HG02610 (cell line): Measurements from ENCODE around the gene LAMTOR3.
A peak's percentile ranks its signal among the peaks of the same experiment; 100 is the strongest.

Source experiments
- ATAC-seq: cut with Tn5 transposase; IDR thresholded peaks from one replicate; pipeline ENCODE4 v1.9.1; 2021; ENCODE audit warnings: mild to moderate bottlenecking, moderate library complexity; ENCODE audit not compliant: unreplicated experiment

LAMTOR3 gene, protein sequence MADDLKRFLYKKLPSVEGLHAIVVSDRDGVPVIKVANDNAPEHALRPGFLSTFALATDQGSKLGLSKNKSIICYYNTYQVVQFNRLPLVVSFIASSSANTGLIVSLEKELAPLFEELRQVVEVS

GRCh38 chr4:99894161-99894997 is at the start of gene LAMTOR3:
TSS of gene LAMTOR3 (minus strand) at chr4:99894427. CDS start at chr4:99893963, 464 bp downstream.
- peak; percentile 100 for ATAC-seq

DNA sequence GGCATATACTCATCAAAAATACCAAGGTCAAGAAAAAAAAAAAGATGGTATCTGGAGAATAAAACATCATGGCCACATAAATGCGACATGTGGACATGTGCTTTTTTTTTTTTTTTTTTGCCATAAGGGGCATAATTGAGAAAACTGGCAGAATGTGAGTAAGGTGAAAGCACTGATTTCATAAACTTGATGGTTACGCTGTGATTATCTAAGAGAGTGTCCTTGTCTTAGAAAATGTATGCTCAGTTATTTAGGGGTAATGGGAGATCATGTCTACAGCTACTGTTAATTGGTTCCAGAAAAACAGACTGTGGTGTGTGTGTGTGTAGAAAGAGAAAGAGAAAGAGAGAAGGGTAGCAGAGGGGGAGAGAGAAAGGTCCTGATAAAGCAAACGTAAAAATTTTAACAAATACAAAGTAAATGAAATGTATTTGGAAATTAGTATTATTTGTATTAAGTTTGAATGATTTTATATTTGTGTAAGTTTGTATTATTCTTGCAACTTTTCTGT is 44.1 kb upstream of the LAMTOR3 start:
- ATAC-seq = no peak

DNA sequence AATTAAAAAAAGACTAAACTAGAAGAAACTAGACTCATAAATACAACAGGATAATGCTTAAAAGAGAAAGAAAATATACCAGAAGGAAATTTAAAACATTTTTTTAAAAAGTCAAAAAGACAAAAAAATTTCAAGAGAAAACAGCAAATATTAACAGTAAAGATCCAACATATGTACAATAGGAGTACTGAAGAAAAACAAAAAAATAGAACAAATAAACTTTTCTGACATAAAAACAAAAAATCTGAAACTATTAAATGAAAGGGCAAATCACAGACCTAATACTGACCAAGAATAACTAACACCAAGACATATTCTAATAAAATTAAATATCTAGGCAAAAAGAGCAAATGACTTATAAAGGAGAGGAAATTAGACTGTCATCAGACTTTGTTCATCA is 40.7 kb upstream of the LAMTOR3 start:
- ATAC-seq = no peak

- ATAC-seq = no peak
These were observed 33.3 kb upstream of the LAMTOR3 start for GRCh38 chr4:99927566-99927965.

- no peak for ATAC-seq
These were observed 26.9 kb upstream of the LAMTOR3 start for GRCh38 chr4:99921174-99921573.

DNA sequence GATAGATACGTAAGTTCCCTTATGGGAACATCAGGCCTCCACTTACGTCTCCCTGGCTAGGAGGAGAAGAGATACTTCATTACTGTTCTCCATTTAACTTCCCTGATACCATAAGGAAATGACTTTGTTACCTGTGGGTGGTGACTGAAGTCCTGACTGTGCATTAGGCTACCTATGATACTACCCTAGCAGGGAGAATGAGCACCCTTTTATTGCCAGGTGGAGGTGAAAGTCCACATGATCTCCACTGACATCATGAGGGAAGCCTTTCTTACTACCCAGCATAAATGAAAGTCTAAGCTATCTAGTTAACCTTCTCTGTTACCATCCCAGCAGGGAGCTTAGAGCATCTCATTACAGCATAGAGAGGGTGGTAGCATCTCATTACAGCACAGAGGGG is 24.4 kb upstream of the LAMTOR3 start:
- no peak for ATAC-seq

DNA sequence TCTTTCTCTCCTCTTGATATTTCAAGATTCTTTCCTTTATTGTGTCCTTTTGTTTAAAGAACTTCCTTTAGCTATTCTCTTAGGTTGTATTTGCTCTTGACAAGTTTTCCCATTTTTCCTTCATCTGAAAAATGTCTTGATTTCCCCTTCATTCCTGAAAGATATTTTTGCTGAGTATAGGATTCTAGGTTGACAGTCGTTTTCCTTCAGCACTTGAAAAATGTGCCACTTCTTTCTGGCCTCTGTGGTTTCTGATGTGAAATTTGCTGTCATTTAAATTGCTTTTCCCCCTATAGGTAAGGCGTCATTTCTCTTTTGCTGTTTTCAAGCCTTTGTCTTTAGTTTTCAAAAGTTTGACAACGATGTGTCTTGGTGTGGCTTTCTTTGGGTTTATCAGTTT is 23.3 kb upstream of the LAMTOR3 start:
- no peak for ATAC-seq

GRCh38 chr4:99915449-99915848 is 21.2 kb upstream of the LAMTOR3 start:
- ATAC-seq = no peak

DNA sequence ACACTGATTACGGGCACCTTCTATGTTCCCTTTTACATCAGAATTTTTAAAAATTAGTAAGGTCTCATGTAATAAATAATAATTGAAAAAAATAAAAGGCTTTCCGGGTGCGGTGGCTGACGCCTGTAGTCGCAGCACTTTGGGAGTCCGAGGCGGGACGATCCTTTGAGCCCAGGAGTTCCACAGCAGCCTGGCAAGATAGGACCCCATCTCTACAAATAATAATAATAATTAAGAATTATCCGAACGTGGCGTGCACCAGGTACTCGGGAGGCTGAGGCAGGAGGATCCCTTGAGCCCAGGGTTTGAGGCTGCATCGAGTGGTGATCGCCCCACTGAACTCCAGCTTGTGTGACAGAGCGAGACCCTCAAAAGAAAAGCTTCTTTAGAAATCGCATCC is 771 bp upstream of the LAMTOR3 start:
- no peak for ATAC-seq

GRCh38 chr4:99893839-99894160 is 427 bp downstream of the LAMTOR3 start:
- ATAC-seq = no peak

DNA sequence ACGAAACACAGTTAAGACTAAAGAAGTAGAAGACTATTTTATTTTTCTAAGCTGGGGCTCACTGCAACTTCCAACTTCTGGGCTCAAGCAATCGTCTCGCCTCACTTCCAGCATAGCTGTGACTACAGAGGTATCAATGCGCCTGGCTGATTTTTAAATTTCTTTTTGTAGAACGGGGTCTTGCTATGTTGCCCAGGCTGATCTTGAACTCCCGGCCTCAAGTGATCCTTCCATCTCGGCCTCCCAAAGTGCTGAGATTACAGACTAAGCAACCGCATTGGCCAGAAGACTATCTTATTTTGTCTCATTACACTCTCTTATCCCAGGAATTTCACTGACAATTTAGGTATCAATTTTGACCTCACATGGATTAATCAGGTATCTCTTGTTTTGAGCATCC is 1.2 kb downstream of the LAMTOR3 start:
- no peak for ATAC-seq

GRCh38 chr4:99891351-99891750 is 2.9 kb downstream of the LAMTOR3 start:
- no peak for ATAC-seq

- no peak for ATAC-seq
These were observed 6.4 kb downstream of the LAMTOR3 start for GRCh38 chr4:99887837-99888236.

DNA sequence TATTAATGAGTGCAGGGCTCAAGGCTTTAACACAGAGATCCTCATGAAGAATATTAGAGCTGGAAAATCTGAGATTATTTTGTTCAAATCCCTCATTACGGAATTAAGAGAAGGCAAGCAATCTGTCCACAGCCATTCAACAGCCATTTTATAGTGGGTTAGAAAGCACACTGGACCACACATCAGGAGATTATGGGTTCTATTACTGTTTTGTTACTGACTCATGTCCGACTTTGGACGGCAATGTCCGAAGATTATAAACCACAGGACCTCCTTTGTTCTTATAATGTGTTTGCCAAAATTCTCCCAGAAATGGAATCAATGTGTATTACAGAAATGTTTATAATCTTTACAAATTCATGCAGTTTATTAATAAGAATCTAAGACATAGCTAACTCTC is 8.1 kb downstream of the LAMTOR3 start:
- no peak for ATAC-seq

DNA sequence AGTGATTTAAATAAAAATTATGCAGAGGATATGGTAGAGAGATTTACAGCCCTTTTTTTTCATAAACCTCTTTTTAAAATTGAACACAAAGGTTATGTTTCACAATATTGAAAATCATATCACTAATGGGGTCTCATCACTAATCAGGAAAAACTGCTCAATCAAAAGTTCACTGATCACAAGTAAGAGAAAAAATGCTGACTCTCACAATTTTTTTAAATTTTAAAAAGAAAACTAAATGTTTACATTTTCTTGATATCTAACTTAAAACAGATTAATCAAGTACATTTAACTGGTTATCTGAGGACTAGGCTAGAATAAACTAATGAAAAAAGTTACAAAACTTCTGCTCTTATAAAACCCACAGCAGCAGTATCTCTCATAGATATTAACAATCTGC is 8.5 kb downstream of the LAMTOR3 start:
- no peak for ATAC-seq

DNA sequence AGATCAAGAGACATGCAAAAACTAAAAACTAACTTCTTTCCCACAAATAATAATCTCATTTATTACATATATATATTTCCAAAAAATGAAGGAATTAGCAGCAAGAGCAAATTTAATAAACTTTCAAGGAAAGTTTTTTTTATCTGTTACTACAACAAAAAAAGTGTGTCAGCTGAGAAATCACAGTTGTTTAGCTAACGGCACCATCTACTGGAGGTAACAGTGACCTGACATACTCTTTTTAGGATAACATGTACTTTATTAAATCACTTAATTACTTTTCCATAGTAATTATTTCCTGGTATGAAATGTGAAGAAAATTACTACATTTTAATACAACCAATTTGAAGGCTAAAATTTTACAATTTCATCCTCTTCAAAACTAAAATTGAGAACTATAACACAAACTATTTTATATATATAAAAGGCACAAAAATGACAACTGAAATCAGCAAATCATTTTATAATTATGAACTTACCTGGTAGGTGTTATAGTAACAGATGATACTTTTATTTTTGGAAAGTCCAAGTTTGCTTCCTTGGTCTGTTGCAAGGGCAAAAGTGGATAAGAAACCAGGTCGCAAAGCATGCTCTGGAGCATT is 9.1 kb downstream of the LAMTOR3 start:
- ATAC-seq = no peak

- no peak for ATAC-seq
These were observed 14.8 kb downstream of the LAMTOR3 start for GRCh38 chr4:99879458-99879857.

- no peak for ATAC-seq
These were observed 15.6 kb downstream of the LAMTOR3 start for GRCh38 chr4:99878604-99879003.

DNA sequence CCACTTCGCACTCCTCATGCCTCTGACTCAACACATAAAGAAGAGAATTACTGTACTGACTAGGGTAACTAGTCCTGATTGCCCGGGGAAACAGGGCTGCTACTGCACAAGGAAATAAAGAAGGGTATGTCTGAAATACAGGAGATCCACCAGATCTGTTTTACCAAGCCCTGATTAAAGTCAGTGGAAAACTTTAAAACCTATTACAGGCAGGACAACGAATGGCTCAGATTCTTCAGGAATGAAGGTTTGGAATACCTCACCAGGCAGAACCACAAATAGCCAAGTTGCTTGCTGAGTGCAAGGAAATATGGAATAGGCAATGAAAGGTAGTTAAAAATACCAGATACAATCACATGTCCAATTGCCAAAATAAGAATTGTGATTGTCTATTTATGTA is 17.3 kb downstream of the LAMTOR3 start:
- no peak for ATAC-seq

DNA sequence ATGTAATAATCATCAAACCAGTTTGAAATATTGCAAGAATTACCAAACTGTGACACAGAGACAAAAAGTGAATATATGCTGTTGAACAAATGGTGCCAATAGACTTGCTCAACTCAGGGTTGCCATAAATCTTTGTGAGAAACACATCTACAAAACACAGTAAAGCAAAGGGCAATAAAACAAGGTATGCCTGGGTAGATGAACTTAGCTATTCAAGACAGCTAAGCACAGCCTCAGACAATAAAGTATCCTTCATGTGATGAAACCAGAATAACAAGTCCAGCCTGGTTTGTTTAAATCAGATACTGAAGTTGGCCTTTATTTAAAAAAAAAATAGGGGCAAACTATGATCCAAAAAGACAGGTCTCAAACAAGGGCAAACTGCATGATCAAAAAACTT is 19.2 kb downstream of the LAMTOR3 start:
- ATAC-seq = no peak

GRCh38 chr4:99872570-99872969 is 21.7 kb downstream of the LAMTOR3 start:
- no peak for ATAC-seq

- ATAC-seq = peak; percentile 91
These were observed 26.1 kb downstream of the LAMTOR3 start for GRCh38 chr4:99868126-99868596.
